ENCODE measurements around the gene FANCB.
A peak's percentile ranks its signal among the peaks of the same experiment; 100 is the strongest.

Gene FANCB

DNA sequence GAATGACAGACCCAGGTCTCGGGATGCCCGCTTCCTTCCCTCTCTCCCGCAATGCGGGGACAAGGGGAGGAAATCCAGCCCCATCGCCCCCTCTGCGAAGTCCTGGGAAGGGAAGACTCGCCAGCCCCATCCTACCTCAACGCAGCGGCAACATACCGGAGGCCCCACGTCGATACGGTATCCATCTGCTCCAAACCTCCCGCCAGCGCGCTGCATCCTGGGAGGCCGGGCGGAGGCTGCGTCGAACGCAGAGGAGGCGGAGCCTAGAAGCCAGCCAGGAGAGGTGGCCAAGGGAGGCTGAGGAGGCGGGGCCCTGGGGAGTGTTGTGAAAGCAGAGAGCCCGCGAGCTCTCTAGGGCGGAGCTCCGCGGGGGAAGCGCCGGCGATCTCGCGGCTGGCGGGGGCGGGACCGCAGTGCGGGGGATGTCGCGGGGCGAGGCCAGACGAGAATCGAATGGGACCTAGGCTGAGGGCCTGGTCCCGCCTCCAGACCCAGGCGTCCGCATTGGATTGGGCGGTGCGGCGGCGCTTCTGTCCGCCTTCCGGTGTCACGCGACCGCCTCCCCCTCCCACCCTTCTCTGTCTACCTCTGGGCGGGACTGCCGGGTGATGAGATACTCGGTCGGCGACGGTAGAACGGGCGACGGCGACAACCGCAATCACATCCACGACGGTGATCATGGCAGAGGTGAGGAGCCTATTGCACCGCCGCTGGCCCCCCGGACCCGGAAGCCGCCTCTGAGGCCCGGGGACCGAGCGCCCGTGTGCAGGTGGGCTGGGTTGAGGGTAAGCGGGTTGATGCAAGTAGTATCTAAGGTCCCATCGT is at the start of gene FANCB, which contains the start of gene MOSPD2:
Gene FANCB (minus strand): TSS at position 219 of the 825 bp plus-strand sequence. CDS start 7,559 bp downstream, outside the sequence.
Gene MOSPD2 (plus strand): TSS at position 571 of the 825 bp plus-strand sequence. CDS start 108 bp downstream, at position 679.
- peak; percentile 91 for DNase-seq

DNA sequence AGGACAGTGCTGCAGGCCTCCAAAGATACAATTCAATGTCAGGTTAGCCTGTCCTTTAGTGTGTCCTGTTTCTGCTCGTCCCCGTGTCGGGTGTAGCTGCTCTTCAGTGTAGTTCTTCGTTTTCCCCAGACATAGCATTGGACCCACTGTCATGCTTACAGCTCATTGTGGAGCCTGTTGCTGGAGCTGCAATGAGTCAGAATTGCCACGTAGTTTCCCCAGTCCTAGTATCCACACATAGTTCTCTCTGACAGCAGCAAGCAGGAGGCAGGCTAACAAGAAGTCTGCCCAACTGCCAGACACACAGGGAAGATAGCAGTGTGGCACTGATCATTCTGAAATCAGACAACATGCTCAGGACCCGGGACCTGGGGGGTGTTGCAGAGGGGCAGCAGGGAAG is 49.6 kb upstream of the FANCB start:
- DNase-seq = no peak

DNA sequence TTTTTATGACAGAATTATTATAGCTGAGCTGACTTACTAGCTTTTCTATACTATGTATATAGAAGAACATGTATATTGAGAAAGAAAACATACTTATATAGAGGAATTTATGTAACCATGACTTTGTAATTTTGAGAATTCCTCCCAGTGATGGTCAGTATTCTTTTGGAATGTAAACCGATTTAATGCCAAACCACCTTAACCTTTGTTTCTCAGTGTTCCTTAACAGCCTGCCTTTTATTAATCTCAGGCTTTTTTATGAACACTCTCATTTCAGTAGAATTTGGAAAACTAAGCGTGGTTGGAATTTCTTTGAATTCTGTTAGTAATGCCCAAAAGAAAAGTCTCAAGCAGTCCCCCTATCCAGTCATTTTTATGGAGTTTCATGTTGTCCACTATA is 47.3 kb upstream of the FANCB start:
- DNase-seq = no peak

DNA sequence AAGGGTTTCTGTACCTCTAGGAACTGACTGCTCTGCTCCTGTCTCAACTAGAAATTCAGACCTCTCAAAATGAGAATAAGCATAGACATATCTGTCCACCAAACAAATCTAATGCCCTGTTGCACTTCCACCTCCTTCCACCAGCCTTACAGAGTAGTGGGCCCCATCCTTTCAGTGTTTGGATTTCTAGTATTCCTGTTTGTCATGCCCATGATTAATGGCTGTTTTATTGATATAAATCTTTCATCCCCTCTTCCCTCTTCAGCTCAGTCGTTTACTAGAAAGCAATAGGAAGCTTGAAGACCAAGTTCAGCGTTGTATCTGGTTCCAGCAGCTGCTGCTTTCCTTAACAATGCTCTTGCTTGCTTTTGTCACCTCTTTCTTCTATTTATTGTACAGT is 46.5 kb upstream of the FANCB start:
- DNase-seq = no peak

DNA sequence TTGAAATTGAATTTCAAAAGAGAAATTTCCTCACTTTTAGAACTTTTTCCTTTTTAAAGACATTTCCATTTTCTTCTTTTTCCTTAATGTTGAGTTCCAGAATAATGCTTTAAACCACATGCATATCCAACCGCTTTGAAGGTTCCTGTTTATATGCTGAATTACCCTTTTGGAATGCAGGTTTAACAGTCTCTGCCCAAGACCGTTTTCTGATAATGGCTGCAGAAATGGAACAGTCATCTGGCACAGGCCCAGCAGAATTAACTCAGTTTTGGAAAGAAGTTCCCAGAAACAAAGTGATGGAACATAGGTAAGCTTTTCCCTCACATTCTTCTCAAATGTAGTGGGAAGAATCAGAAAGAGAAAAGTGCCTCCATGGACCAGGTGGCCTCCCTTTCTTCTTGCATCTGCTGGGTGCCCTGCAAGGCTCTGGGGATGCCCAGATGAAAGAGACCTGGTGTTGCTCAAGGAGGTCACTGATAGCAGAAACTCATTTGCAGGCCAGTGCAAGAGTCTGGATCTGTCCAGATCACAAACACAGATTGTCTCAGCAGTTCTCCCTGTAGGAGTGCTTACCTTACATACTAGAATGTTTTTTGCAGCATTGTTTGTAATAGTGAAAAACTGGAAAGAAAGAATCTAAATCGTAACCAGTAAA is 43.3 kb upstream of the FANCB start:
- DNase-seq = no peak

DNA sequence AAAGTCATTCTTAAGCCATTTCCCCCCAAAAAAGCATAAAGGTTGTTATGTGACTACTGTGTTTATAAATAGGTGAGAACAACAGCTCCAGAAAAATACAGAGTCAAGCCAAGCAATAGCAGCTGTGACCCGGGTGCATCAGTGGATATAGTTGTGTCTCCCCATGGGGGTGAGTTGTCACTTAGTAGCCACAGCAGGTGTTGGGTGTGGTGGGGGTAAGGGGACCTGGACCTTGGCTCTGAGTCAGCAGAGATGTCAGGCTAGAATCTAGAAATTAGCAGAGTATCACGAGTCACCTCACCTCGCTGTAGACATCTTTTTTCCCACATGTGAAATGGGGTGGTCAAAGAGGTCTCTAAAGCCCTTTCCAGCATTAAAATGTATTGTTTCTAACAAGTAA is 42.7 kb upstream of the FANCB start:
- no peak for DNase-seq

DNA sequence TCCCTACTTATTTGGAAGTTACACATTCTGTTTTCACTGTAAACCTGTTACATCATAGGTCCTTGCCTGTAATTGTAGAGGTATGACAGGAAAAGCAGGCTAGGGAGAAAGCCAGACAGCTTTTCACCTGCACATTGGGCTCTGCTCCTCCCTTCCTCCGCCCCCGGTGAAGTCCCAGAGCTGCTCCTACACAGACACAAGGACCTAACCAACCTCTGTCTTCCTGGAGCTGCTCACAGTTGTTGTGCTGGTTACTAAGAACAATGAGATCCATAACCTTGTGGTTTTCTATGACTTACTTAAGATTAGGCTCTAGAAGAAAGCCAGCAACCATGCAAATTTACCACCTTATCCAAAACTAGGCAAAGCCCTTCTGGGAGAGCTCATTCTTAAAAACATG is 40.4 kb upstream of the FANCB start:
- no peak for DNase-seq

DNA sequence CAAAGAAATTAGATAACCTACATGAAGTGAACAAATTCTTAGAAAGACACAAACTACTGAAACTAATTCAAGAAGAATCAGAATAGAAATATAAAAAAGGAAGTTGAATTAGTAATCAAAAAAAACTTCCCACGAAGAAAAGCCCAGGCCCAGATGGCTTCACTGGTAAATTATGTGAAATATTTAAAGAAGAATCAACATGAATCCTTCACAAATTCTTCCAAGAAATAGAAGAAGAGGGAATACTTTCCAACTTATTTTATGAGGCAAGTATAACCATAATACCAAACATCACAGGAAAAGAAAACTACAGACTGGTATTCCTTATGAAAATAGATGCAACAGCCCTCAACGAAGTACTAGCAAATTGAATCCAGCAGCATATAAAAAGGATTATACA is 31.0 kb upstream of the FANCB start:
- DNase-seq = no peak

DNA sequence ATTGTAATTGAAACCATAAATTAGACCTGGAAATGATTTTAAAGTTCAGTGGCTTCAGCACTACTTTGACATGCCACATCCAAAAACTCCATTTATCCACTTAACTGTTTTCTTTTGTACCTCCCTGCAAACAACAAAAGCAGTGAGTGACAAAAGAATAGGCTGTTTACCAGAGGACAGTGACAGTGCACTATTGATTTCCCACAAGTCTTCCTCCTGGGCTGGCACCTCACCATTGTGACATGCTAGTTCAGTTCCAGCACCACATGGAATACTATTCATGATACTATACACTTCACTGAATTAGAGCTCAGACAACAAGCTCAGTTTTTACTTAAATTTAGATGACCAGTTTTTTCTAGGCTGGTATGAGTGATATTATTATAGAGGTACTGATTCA is 29.7 kb upstream of the FANCB start:
- no peak for DNase-seq

DNA sequence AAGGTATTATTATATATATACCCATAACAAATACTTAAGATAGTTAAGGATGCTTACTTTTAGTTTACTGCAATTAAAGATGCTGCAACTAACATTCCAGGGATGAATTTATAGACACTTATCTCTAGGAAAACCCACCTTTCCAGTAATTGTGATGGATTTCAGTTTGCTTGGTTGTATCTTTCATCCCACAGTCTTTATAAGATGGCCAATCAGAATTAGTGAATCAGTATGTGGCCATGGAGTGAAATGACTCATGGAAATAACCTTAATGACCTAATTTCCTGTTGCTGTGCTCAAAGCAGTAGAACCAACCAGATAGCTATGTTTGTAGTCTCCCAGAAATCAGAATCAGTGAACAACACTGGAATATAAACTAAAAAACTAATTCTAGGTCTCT is 26.7 kb upstream of the FANCB start:
- DNase-seq = no peak

DNA sequence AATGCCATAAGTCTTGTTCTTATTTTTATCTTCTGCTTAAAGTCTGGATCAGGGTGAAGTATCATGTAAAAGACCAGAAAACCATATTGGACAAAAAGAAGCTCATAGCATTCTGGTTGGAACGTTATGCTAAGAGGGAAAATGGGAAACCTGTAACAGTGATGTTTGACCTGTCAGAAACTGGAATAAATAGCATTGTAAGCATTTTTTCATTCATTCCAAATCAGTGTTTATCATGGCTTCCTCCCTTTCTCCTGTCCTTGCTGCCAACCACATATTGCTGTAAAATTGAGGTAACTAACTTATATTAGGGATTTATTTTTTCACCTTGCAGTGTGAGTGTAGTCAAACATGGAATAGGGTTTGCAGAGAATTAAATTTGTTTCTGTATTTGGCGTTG is 24.2 kb upstream of the FANCB start:
- DNase-seq = no peak

DNA sequence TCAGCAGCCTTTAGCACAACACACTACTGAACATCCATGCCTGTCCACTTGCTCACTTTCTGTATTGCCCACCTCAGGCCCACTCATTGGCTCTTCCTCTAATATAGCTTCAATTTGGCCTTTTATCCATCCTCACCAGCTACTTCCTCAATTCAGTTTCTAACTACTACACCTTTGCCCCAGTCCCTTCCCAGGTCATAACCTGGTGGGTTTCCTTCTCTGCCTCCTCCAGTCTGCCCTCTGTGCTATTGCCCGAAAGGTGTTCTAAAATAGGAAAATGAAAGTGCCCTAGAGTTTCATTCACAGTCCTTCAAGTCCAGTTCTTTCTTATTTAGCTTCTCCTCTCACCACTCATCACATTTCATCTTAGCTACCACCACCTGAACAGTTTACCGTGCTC is 23.4 kb upstream of the FANCB start:
- no peak for DNase-seq

DNA sequence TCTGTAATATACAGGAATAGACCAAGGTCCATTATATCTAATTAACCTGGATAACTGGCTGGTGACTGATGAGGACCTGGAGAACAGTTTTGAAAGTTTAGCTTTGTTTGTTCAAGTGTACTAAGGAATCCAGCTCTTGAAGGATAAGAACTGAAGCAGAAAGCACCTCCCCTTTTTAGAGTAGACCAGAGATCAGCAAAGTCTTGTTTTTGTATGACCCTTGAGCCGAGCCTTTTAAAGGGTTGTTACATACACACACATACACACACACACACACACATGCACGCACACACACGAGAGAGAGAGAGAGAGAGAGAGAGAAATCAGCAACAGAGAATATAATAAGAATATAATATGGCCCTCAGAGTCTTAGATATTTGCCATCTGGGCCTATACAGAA is 13.4 kb upstream of the FANCB start:
- DNase-seq = no peak

DNA sequence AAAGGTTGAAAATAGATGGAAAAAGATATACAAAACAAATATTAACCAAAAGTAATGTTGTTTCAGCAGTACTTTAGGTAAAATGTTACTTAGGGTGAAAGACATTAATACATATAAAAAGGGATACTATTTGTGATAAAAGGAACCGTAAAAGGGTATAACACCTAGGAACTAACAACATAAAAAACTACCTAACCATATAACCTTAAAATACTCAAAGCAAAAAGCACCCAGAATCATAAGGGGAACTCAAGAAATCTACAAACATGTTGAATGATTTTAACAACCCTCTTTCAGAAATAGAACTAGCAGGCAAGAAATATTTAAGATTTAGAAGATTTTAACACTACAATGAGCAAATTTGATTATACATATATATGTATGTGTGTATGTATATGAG is 11.8 kb upstream of the FANCB start:
- no peak for DNase-seq

DNA sequence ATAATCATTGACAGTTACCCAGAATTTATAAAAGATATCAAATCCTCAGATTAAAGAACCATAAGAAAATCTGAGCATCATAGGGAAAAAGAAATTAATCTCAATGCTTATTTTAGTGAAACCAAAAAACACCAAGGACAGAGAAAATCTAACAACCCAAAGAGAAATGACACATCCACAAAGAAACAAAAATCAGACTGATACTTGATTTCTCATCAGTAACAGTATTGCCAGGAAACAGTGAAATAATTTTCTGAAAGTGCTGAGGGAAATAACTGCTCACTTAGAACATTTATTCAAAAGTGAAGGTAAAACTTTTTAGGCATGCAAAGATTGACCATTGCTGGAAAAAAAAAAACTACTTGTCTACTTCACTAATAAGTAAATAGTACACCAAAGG is 11.0 kb upstream of the FANCB start:
- no peak for DNase-seq

DNA sequence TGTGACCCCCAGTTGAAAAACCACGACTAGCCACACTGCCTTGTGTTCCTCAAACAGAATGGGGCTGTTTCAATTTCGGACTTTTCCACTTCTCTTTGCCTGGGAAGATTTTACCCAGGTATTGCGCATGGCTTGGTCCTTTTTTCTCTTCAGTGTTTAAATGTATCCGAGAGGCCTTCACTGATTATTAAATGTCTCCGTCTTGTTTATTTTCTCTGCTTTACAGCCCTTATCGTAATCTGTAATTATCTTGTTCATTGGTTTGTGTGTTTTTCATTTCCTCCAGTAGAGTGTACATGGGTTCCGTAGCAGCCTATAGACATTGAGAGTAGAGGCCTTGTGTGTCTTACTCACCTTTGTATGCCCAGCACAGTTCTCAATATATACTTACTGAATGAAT is 2.8 kb upstream of the FANCB start:
- DNase-seq = no peak

DNA sequence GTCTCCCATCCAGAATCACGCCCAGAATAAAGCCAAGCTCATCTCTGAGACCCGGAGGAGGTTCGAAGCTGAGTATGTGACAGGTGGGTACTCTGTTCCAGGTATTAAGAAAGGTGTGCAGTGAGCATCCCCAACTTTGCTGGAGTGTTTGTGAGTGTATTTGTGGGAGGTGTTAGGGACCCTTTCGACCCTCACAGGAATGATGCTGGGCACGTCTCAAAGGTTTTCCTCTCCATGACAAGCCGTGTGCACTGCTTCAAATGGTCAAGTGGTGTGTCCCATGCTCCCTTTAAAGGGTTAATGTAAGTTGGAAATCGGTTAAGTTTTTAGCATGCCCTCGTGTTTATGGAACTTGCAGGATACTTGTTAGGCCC is 794 bp upstream of the FANCB start:
- no peak for DNase-seq

DNA sequence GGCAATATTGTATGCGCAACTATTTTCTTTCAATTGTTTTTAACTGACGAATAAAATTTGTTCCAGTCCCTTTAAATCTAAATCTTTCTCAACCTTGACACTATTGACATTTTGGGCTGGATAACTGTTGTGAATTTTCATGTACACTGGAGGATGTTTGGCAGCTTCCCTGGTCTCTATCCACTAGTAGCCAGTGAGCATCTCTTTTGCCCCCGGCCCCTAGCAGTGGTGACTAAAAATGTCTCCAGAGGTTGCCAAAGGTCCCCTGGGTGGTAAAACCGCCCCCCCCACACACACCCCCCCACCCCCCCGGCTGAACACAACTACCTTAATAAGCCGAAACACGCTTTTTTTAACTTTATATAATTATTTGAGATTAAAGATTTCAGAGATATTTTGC is 514 bp downstream of the FANCB start:
- no peak for DNase-seq

DNA sequence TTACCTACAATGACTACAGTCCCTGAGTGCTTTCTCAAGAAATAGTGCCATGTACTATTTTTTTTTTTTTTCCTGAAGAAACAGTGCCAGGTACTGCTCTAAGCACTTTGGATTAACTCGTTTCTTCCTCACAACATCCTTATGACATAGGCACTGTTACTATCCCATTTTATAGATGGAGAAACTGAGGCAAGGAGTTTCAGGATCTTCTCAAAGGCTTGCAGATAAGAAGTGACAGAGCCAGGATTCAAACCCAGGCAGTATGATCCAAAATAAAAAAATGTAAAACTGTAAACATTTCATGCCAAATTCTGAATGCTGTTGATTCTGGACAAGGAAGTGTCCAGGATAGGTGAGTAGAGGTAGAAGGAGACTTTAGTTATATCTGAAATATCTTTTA is 1.1 kb downstream of the FANCB start:
- no peak for DNase-seq

DNA sequence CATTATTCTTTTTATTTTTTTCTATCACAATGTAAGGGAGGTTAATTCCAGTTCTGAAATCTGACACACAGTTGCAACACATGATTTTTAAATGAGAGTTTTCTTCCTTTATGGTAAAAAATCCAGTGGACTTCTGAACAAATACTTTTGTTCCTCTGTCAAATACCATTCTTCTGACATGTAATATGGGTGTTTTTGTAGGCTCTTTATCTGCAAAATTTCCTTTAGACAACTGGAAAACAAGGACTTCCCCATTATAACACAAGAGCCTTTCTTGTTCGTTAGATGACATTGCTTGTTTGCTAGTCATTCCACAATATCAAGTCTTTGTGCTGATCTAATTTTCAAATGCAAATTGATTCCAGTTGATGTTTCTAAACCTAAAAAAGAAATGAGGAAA is 7.7 kb downstream of the FANCB start:
- no peak for DNase-seq

DNA sequence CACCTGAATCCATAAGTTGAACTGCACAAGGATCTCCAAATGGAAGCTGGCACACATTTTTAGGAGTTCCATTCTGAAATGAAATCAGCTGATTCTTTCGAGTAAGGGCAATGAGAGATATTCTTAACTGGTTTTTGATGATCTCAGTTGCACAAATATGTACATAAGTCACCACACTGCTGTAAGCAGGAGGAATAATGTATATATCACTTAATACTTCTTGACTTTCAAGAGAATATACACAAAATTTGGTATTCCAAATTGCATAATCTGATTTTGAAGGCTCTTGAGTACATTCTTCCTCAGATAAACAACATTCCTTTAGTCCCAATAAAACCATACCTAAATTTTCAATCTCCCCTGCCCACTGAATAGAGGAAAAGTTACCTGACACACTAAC is 8.2 kb downstream of the FANCB start:
- no peak for DNase-seq

DNA sequence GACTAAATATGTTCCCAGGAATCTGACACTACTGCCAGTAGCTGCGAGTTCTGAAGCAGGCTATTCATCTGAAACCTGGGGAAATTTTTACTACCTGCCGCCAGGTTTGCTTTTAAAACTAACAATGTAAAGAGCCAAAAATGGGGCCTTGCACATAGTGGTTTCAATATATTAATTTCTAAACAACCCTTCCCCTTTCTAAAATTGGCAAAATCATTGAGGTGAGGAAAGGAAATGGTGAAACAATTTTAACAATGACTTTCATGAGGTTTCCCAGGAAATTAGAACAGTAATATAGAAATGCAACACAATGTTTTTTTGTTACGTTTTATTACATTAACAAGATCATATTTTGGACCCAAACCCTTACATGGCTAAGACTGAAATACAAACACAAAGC is 21.3 kb downstream of the FANCB start:
- no peak for DNase-seq

DNA sequence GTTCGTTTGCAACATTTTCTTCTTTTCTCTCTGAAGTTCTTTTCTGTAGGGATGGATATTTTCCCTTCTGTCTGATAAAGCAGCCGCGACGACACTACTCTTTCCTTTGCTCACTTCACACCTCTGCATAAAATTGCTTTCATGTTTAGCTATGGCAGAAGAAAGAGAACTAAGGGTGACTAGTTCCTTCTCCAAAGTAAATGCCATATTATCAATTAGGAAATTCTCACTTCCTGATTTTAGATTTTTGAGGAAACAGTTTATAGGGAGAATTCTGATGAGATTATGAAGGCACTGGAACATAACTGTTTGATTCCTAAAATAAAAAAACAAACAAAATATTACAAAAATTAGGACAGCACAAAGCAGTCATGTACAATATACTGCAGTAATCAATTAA is 29.2 kb downstream of the FANCB start:
- DNase-seq = no peak

DNA sequence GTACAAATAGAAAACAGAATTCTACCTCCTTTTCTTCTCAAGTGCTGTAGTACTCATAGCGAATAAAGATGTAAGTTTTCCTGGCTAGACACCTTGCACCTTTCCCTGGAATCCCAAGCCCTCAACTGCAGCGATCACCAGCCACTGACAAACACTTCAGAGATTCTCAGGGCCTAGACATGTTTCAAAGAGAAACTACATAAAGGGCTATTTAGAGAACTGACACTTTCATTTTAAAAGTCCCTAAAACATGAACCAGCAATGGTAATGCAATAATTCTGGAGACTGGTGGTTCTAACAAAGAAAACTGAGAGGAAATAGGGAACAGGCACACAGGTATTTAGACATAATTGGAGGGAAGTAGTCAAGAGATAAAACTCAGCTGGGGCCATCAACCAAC is 35.7 kb downstream of the FANCB start:
- no peak for DNase-seq

DNA sequence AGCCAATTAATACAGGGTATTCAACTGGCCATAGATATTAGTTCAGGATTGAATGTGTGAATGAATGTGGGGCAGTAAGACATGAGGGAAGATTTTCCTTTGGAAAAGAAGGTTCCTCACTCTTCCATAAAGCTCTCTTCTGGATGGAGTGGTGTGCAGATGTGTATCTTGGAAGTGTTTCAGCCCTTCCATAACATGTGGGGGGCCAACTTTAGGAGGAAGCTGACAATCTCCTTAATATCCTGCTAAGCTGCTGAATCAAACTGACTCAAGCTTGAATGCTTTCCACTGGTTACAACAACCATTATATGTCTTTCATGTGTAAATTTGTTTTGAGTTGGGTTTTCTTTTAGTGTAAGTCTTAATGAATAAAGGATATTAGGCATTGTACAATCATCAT is 40.3 kb downstream of the FANCB start:
- DNase-seq = no peak
